ENCODE measurements around the gene KRT6A. TPM values are rescaled to one million over a fixed set of nuclear protein-coding genes. Genes with fewer than 3 reads are reported as not detected.

The KRT6A gene
- total and polyA plus RNA-seq, 2 donors = 14.4 to 671 TPM

DNA sequence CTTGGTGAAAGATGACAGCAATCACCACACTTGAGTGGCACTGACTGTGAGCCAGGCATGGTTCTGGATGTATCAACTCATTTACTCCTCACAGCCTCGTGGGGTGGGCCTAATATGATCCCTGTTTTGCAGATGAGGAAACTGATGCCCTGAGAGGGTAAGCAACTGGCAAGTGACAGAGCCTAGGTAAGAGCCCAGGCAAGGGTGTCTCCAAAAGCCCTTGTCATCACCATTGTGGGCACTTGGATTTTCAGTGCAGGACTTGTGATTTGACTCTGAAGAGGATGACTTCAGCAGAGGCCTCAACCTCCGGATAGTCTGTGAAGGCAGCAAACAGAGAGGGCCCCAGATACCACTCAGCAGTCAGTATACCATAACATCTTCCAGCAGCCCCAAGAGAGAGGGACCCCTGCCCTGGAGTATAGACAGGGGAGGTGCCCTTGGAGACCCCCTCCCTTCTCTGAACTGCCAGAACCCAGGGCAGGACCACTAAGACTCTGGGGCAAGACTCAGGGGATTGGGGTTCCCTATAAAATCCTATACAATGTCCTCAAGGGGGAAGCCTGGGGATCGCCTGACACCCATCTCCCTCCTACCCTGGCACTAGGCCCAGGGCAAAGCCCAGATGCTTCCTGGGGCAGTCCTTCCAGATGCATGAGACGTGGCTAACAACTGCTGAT lies 34.2 kb upstream of the KRT6A start:
- peaks cover 0 to 7% of the 10 kb centered on the region in 2 donors for H3K27me3 ChIP-seq (ENCODE audit: control insufficient read depth in 2 of 2, insufficient read depth in 1 of 2, low read length in 1 of 2)
- H3K9me3 ChIP-seq (ENCODE audit: control insufficient read depth in 2 of 2, insufficient read depth in 1 of 2, low read length in 1 of 2) = no peaks in the 10 kb centered on the region
- no peak overlapping the region for H3K4me3 ChIP-seq (ENCODE audit: low read length in 2 of 2)
- H3K36me3 ChIP-seq (ENCODE audit: control insufficient read depth in 2 of 2, insufficient read depth in 2 of 2, low read length in 1 of 2) = no peaks in the 10 kb centered on the region
- WGBS = 77% methylated on average over 4 of the region's 4 CpGs
- no peak overlapping the region for H3K27ac ChIP-seq (ENCODE audit: low read depth in 1 of 2, low read length in 1 of 2)
- DNase-seq (ENCODE audit: low read depth in 6 of 9, low spot score in 9 of 9) = no peak
- peaks cover 0 to 28% of the 10 kb centered on the region in 2 donors for H3K4me1 ChIP-seq (ENCODE audit: control insufficient read depth in 2 of 2, insufficient read depth in 2 of 2, low read length in 2 of 2)

DNA sequence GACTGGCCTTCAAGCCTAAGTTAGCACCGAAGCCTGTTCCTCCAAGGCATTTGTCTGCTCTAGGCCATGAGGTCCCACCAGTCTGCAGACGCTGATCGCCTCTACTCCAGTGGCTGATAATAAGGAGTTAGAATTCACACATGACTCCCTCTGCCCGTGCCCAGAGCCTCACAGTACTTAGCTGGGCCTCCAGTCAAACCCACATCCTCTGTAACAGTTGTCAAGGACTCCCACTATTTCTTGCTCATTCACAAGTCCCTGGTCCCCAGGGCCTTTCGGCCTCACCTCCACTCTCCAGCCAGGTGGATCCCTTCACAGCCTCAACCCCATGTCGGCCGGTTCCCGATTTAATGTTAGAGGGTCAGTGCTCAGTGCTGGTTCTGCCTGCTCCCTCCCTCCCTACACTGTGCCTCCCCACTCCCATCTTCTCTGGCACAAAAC lies 33.5 kb upstream of the KRT6A start:
- Histone ChIP-seq H3K27me3 (ENCODE audit: control insufficient read depth in 2 of 2, insufficient read depth in 1 of 2, low read length in 1 of 2) (peaks cover 0 to 7% of the 10 kb centered on the region in 2 donors), H3K27ac (ENCODE audit: low read depth in 1 of 2, low read length in 1 of 2) (peak overlapping the region in 1 of 2 donors; percentile 82), H3K4me1 (ENCODE audit: control insufficient read depth in 2 of 2, insufficient read depth in 2 of 2, low read length in 2 of 2) (peaks cover 0 to 34% of the 10 kb centered on the region in 2 donors), H3K4me3 (ENCODE audit: low read length in 2 of 2) (no peak overlapping the region), H3K36me3 (ENCODE audit: control insufficient read depth in 2 of 2, insufficient read depth in 2 of 2, low read length in 1 of 2) (no peaks in the 10 kb centered on the region), H3K9me3 (ENCODE audit: control insufficient read depth in 2 of 2, insufficient read depth in 1 of 2, low read length in 1 of 2) (no peaks in the 10 kb centered on the region)
- DNase-seq (ENCODE audit: low read depth in 6 of 9, low spot score in 9 of 9) = no peak
- 82% methylated on average over 8 of the region's 8 CpGs for WGBS

DNA sequence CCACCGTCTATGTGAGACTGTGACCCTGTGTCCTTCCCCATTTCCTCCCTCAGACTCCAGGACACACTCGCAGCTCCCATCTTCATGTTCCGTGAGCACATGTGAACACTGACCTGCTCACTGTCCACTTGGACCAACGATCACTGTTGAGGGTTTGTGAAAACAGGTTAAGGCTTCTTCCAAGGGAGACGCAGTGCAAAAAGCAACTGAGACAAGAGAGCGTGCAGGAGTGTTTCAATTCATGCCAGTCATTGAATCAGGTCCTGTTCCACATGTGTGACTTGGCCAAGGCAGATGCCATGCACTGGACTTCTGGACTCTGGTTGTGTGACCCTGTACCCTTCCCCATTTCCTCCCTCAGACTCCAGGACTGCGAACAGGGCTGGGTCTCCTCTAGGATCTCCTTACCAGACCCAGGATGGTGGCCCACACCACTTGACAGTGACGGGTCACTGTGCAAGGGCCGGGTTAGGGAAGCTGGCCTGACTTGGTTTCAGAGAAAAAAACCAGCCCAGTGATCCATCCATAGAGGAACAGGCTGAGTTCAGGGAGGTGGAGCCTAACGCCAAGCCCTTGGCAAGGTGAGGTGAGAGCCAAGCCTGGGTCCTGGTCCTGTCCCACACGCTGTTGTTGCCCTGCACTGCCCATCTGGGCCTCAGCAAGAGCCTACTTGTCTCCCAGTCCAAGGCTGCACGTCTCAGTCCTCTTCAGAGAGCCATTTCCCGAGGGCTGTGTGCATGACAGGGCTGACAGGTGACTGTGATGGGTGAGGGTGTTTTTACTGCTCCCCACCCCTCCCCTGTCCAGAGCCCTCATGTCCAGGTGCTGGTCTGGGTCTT lies 32.8 kb upstream of the KRT6A start:
- no peaks in the 10 kb centered on the region for H3K36me3 ChIP-seq (ENCODE audit: control insufficient read depth in 2 of 2, insufficient read depth in 2 of 2, low read length in 1 of 2)
- no peaks in the 10 kb centered on the region for H3K9me3 ChIP-seq (ENCODE audit: control insufficient read depth in 2 of 2, insufficient read depth in 1 of 2, low read length in 1 of 2)
- H3K27ac ChIP-seq (ENCODE audit: low read depth in 1 of 2, low read length in 1 of 2) = peak overlapping the region; percentile 67 to 82
- 91% methylated on average over 13 of the region's 13 CpGs for WGBS
- no peak for DNase-seq (ENCODE audit: low read depth in 6 of 9, low spot score in 9 of 9)
- peaks cover 0 to 39% of the 10 kb centered on the region in 2 donors for H3K4me1 ChIP-seq (ENCODE audit: control insufficient read depth in 2 of 2, insufficient read depth in 2 of 2, low read length in 2 of 2)
- peaks cover 0 to 3% of the 10 kb centered on the region in 2 donors for H3K27me3 ChIP-seq (ENCODE audit: control insufficient read depth in 2 of 2, insufficient read depth in 1 of 2, low read length in 1 of 2)
- no peak overlapping the region for H3K4me3 ChIP-seq (ENCODE audit: low read length in 2 of 2)

DNA sequence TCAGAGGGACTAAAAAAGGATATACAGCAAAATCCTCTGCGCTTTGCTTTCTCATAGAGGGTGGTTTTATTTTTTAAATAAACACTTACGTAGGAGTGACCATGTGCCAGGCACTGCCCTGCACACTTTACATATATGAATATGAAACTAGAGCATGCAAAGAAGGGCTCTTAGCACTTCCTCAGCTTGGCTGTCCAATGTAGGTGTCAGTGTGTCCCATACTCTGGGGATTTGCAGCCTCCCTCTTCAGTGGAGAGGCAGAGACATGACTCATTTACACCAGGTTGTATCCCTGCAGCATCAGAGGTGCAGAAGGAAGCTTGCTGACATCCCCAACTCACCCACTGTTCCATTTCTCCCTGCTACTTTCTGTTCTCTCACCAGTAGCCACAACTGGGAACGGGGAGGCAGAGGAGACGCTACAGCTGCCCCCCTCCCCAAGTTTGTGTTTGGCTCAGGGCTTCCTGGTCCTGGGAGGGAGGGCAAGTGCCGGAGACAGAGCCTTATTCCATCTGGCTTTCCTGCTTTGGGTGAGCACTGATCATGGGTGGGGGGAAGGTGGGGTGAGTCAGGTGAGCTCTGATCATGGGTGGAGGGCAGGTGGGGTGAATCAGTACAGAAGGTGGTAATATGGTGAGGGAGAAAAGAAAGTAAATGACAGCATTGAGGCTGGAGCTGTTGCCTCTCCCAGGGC lies 32.0 kb upstream of the KRT6A start:
- H3K27me3 ChIP-seq (ENCODE audit: control insufficient read depth in 2 of 2, insufficient read depth in 1 of 2, low read length in 1 of 2) = peaks cover 0 to 3% of the 10 kb centered on the region in 2 donors
- no peaks in the 10 kb centered on the region for H3K36me3 ChIP-seq (ENCODE audit: control insufficient read depth in 2 of 2, insufficient read depth in 2 of 2, low read length in 1 of 2)
- WGBS = 93% methylated on average over 5 of the region's 5 CpGs
- H3K4me1 ChIP-seq (ENCODE audit: control insufficient read depth in 2 of 2, insufficient read depth in 2 of 2, low read length in 2 of 2) = peaks cover 0 to 40% of the 10 kb centered on the region in 2 donors
- no peak overlapping the region for H3K4me3 ChIP-seq (ENCODE audit: low read length in 2 of 2)
- H3K9me3 ChIP-seq (ENCODE audit: control insufficient read depth in 2 of 2, insufficient read depth in 1 of 2, low read length in 1 of 2) = no peaks in the 10 kb centered on the region
- peak overlapping the region; percentile 67 to 82 for H3K27ac ChIP-seq (ENCODE audit: low read depth in 1 of 2, low read length in 1 of 2)
- DNase-seq (ENCODE audit: low read depth in 6 of 9, low spot score in 9 of 9) = no peak

DNA sequence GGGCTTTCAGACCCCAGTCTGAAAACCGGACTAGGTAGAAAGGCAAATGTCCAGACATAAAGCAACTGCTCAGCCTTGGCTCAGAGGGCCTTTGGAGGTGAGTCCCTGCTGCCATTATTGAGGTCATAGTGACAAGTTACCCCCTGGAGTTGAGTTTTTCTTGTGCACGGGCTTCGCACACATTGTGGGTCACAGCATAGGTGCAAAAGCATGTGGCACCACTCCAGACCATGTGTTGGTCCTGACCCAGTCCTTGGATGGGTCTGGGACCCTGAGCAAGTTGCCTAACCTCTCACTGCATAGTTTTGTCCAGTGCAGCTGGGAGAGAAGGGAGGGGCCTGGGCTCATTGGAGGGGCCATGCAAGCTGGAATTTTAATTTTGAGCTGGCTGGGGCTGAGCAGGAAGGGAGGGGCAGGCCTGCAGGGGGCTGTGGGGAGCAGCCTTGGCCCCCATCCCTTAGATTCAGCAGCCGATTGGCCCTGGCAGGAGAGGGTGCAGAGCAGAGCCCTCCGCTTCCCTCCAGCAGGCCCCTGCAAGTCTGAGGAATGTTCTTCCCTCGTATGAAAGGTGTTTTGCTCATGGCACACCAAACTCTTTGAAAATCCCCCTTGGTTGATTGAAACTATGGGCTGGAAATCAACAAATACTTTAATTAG lies 31.3 kb upstream of the KRT6A start:
- H3K9me3 ChIP-seq (ENCODE audit: control insufficient read depth in 2 of 2, insufficient read depth in 1 of 2, low read length in 1 of 2) = no peaks in the 10 kb centered on the region
- DNase-seq (ENCODE audit: low read depth in 6 of 9, low spot score in 9 of 9) = peak in 1 of 9 donors; percentile 19
- H3K4me1 ChIP-seq (ENCODE audit: control insufficient read depth in 2 of 2, insufficient read depth in 2 of 2, low read length in 2 of 2) = peaks cover 0 to 40% of the 10 kb centered on the region in 2 donors
- no peaks in the 10 kb centered on the region for H3K36me3 ChIP-seq (ENCODE audit: control insufficient read depth in 2 of 2, insufficient read depth in 2 of 2, low read length in 1 of 2)
- 88% methylated on average over 6 of the region's 6 CpGs for whole genome bisulfite sequencing
- peak overlapping the region; percentile 62 to 82 for H3K27ac ChIP-seq (ENCODE audit: low read depth in 1 of 2, low read length in 1 of 2)
- peaks cover 0 to 3% of the 10 kb centered on the region in 2 donors for H3K27me3 ChIP-seq (ENCODE audit: control insufficient read depth in 2 of 2, insufficient read depth in 1 of 2, low read length in 1 of 2)
- H3K4me3 ChIP-seq (ENCODE audit: low read length in 2 of 2) = no peak overlapping the region

DNA sequence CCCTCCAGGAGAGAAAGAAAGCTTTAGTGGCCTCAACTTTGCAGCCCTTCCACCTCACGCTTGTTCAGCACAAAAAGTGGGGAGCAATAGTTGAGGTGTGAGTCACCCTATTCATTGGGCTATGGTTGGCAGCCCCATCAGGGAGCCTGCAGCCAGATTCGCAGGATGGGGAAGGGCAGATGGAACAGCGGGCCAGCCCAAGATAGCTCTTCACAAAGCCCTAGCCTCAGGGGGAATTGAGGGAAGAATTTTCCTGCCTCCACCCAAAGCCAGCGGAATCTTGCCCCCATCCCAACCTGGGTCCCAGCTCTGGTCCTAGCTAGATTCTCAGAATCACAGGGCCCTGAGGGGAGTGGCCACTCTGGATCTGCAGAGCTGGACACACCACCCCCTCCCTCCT lies 30.8 kb upstream of the KRT6A start:
- Histone ChIP-seq H3K27me3 (ENCODE audit: control insufficient read depth in 2 of 2, insufficient read depth in 1 of 2, low read length in 1 of 2) (peaks cover 0 to 3% of the 10 kb centered on the region in 2 donors), H3K4me1 (ENCODE audit: control insufficient read depth in 2 of 2, insufficient read depth in 2 of 2, low read length in 2 of 2) (peaks cover 0 to 40% of the 10 kb centered on the region in 2 donors), H3K9me3 (ENCODE audit: control insufficient read depth in 2 of 2, insufficient read depth in 1 of 2, low read length in 1 of 2) (no peaks in the 10 kb centered on the region), H3K27ac (ENCODE audit: low read depth in 1 of 2, low read length in 1 of 2) (peak overlapping the region; percentile 10 to 62), H3K4me3 (ENCODE audit: low read length in 2 of 2) (no peak overlapping the region), H3K36me3 (ENCODE audit: control insufficient read depth in 2 of 2, insufficient read depth in 2 of 2, low read length in 1 of 2) (no peaks in the 10 kb centered on the region)
- 97% methylated on average over 4 of the region's 4 CpGs for WGBS
- no peak for DNase-seq (ENCODE audit: low read depth in 6 of 9, low spot score in 9 of 9)

DNA sequence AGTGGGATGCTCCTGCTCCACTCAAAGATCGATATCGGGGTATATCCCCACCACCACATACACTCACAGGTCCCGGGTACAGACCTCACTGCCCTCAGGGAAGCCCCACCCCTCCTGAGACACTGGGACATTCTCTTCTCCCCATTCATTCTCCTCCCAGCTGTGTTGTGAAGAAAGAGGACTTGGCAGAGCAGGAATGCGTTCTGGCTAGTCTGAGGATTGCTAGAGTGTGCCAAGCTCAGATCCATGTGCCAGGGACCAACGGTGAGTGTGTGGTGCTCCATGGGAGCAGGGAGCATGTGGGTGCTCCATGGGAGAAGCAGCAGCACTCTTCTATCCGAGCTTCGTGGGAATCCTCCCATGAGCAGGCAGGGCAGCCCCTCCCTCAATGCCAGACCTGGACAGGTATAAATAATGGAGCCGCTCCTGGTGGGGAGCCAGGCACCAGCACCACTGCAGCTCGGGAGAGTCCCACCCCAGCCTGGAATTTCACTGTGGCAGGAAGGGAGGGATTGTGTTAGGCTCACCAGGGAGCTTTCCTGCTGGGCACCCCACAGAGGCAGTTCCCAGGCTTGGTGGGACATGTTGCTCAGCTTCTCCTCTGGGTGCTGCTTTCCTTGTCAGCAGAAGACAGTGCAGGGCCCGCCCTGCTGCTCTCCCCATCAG lies 29.4 kb upstream of the KRT6A start:
- peaks cover 0 to 2% of the 10 kb centered on the region in 2 donors for H3K36me3 ChIP-seq (ENCODE audit: control insufficient read depth in 2 of 2, insufficient read depth in 2 of 2, low read length in 1 of 2)
- peaks cover 0 to 3% of the 10 kb centered on the region in 2 donors for H3K27me3 ChIP-seq (ENCODE audit: control insufficient read depth in 2 of 2, insufficient read depth in 1 of 2, low read length in 1 of 2)
- no peaks in the 10 kb centered on the region for H3K9me3 ChIP-seq (ENCODE audit: control insufficient read depth in 2 of 2, insufficient read depth in 1 of 2, low read length in 1 of 2)
- H3K4me1 ChIP-seq (ENCODE audit: control insufficient read depth in 2 of 2, insufficient read depth in 2 of 2, low read length in 2 of 2) = peaks cover 0 to 40% of the 10 kb centered on the region in 2 donors
- 87% methylated on average over 10 of the region's 10 CpGs for WGBS
- H3K4me3 ChIP-seq (ENCODE audit: low read length in 2 of 2) = no peak overlapping the region
- no peak for DNase-seq (ENCODE audit: low read depth in 6 of 9, low spot score in 9 of 9)
- peak overlapping the region; percentile 83 to 87 for H3K27ac ChIP-seq (ENCODE audit: low read depth in 1 of 2, low read length in 1 of 2)

DNA sequence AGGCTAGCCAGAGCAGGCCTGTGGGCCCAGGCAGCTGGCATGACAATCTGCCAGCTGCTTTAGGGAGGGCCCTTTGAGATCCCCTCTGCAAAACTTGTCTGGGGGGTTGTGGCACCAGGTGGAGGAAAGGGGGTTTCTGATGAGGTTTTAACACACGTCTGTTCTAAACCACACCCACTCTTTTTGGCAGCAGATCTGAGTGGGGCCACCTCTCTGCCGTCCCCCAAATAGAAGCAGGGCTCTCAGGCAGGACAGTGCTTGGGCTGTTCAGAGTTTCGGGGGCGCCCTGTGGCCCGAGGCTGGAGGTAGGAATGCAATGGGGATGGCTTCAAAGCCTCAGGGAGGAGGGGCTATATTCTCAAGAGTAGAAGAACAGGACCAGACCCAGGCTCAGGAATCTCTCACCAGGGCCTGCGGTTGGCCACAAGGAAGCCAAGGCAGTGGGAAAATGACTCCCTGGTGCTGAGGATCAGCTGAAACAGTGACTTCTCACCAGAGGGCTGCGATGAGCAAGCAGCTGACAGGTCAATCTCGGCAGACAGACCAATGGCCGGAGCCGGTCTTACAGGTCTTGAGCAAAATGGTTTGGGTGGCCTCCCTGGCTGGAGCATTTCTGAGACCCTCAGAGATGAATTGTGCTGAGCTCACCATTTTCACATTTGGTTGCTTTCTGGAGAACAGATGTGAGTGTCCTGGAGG lies 28.7 kb upstream of the KRT6A start:
- H3K27me3 ChIP-seq (ENCODE audit: control insufficient read depth in 2 of 2, insufficient read depth in 1 of 2, low read length in 1 of 2) = peaks cover 0 to 3% of the 10 kb centered on the region in 2 donors
- peak in 1 of 9 donors; percentile 19 for DNase-seq (ENCODE audit: low read depth in 6 of 9, low spot score in 9 of 9)
- WGBS = 63% methylated on average over 10 of the region's 10 CpGs
- no peaks in the 10 kb centered on the region for H3K9me3 ChIP-seq (ENCODE audit: control insufficient read depth in 2 of 2, insufficient read depth in 1 of 2, low read length in 1 of 2)
- peaks cover 0 to 3% of the 10 kb centered on the region in 2 donors for H3K36me3 ChIP-seq (ENCODE audit: control insufficient read depth in 2 of 2, insufficient read depth in 2 of 2, low read length in 1 of 2)
- no peak overlapping the region for H3K4me3 ChIP-seq (ENCODE audit: low read length in 2 of 2)
- peaks cover 0 to 40% of the 10 kb centered on the region in 2 donors for H3K4me1 ChIP-seq (ENCODE audit: control insufficient read depth in 2 of 2, insufficient read depth in 2 of 2, low read length in 2 of 2)
- H3K27ac ChIP-seq (ENCODE audit: low read depth in 1 of 2, low read length in 1 of 2) = peak overlapping the region; percentile 83 to 87
